CD4-positive, alpha-beta T cell treated with Interleukin-1 beta for 1 hour (primary cell): ENCODE measurements around the gene SH3GL3.

Experiments used
- DNase-seq, 2 donors: peaks; one replicate each; pipeline ENCODE4 v3.0.0-alpha.2; 2020 to 2022

Gene SH3GL3

DNA sequence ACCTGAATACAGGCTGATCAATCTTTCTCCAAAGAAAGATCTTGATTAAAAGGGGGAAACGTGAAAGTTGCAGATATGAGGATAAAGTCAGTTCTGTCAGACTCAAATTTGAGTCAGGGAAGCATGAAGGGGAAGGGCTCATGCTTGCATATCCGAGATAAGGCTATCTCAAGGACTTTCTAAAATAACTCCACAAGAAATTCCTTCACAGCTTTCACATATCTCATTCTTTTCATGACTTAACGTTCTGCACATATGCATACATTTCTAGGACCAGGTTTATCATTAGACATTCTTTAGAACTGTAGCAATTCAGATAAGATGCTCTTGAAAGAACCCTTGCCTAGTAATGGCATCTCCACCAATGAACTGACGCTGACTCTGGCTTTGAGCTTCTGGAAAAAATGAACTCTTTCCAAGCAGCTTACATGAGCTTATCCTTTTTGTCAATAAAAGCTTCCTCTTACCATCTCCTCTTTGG, 15.9 kb downstream of the SH3GL3 start:
- no peak for DNase-seq

DNA sequence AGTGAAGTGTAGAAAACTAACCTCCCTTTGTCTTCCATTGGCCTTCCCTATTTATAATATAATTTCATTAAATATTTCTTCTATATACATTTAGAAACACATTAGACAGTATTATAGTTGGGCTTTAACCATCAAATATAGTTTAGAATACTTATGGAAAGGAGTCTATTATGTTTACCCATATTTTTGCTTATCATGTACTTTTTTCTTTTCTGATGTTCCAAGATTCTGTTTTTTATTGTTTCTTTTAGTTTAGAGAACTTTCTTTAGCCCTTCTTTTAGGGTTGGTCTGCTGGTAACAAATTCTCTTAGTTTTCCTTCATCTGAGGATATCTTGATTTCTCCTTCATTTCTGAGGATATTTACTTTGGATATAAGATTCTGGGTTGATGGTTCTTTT, 23.7 kb downstream of the SH3GL3 start:
- DNase-seq, result no peak

DNA sequence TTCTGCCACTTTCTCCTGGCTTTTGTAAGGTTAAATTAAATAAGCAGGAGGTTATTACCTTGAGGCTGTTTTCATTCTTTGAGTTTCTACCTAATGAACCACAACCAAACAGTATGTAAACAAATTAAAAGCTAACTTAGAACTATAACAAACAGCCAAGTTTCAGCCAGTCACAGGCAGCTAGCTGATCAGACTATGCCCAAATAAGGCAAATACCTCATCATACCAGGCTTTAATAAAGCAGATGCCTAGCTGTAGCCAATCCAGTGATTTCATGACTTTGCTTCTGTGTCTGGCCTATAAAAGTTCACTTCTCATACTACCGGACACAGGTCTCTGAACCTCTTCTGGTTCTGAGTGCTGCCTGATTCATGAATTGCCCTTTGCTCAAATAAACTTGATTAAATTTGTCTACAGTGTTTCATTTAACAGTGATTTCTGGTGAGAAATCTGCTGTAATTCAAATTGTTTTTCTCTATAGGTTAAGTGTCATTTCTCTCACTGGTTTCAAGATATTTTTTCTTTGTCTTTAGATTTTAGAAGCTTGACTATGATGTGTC, 24.2 kb downstream of the SH3GL3 start:
- DNase-seq, result no peak

DNA sequence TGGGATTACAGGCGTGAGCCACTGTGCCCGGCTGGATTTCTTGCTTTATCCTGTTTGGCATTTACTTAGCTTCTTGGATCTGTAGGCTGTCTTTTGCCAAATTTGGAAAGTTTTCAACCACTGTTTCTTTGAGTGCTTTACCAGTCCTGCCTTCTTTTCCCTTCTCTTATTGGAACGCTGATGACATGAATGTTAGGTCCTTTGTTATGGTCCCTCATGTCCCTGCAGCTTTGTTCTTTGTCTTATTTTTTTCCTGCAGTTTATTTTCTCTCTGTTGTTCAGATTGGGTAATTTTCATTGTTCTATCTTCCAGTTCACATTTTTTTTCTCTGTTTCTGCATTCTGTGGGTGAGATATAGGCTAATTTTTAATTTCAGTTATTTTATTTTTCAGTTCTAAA, 25.0 kb downstream of the SH3GL3 start:
- DNase-seq, result no peak

DNA sequence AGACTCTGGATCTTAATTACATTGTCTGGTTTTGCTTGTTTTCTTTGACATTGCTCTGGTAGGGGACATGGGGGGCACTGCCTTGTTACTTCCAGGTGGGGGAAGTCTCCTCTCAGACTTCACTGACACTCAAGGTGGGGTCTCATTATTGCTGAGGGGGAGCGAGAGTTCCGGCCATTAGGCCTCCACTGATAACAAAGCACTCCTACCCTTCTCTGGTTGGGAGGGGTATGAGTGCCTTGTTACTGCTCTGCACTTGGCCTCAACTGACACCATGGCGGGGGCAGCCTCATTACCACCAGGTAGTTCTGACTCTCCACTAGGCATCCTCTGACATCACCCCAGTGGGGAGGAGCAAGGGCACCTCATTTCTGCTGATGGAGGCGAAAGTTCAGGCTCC, 25.7 kb downstream of the SH3GL3 start:
- no peak for DNase-seq

DNA sequence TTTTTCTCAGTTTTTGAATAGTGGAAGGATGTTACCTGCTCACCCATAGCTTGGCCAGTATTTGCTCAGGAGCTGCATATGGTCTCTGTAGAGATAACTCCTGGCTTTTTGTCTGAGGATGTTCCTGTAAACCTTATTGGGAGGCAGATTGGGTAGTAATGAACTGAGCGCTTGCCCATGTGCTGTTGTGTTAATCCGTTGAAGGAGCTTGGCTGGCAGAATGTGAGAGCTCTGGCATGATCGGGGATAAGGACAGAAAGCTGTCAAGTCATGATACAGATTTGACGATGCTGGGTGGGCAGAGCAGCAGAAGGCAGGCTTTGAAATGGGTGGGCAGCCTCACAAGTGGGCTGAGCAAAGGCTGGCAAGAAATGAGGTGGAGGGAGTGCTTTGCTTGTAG, 27.4 kb downstream of the SH3GL3 start:
- DNase-seq, result no peak

DNA sequence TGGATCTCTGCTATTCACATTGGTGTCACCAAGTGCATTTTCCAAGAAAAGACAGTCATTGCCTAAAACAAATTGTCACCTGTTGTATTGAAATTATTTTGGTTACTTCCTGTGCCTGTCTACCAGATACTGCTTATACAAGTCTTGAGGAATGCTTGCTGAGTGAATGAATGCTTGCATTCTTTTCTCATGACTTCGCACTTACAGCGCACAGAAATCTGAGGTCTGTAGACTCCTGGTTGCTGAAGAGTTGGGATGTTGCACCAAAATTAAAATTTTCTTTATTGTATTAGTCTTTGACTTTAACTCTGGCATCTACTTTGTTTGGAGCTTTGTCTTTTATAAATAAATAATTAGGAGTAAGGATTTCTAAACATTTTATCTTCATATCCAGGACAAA, 28.4 kb downstream of the SH3GL3 start:
- no peak for DNase-seq

DNA sequence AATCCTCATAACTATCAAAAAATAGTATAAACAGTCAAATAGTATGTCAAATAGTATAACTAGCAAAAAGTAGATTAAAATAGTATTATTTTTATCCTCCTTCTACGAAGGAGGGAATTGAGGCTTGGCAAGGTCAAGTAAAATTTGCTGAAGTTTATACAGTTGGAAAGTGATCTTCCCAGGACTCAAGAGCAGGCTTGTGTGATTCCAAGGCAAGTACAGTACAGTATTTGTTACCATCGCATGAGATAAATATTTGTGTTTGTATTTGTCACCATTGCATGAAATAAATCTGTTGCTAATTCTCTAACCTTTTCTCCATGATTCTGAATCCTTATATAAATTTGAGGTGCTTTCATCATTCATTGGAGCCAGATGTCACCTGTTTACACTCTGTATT, 28.9 kb downstream of the SH3GL3 start:
- DNase-seq, result no peak

DNA sequence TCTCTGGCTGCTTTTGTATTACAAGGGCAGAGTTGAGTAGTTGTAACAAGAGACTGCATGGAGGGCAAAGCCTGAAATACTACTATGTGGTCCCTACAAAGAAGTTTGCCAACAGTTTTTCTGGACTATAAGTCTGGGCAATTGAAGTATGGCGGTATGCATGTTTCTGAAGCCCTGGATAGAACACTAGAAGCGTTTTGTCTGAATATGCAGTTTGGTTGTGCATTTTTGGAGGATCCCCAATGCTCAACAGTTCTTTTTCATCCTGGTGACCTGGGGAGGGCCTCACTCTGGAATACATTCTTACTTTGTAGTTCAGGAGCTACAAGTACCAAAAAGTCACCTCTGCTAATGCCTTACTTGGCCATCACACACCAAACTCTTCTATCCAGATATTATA, 29.6 kb downstream of the SH3GL3 start:
- DNase-seq, result no peak

DNA sequence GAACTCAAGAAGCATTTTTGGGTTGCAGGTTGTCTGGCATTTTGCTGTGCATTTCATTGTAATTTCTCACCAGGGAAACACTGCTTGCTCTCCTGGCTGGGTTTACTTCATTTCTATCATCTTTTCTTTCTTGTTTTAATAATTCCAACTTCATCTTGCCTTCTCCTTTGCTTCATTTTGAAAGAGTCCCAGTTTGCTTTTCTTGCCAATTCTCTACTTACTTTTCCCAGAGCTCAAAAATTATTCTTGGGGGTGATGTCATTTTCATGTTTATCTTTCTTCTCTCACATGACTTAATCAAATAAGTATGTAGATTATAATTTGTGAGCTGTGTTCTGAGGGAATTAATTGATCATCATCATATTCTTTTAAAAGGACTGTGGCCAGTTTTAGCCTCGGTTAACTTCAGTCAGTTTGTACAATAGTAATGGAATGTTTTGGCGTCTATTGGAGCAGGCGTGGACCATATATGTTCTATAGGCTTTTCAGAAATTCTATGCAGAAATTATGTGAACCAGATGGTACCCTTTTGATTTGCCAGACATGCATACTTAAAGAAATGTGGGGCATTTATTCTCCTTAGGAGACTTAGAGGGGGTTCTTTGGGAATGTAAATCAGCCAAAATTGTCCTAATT, 30.1 kb downstream of the SH3GL3 start:
- DNase-seq, result no peak

DNA sequence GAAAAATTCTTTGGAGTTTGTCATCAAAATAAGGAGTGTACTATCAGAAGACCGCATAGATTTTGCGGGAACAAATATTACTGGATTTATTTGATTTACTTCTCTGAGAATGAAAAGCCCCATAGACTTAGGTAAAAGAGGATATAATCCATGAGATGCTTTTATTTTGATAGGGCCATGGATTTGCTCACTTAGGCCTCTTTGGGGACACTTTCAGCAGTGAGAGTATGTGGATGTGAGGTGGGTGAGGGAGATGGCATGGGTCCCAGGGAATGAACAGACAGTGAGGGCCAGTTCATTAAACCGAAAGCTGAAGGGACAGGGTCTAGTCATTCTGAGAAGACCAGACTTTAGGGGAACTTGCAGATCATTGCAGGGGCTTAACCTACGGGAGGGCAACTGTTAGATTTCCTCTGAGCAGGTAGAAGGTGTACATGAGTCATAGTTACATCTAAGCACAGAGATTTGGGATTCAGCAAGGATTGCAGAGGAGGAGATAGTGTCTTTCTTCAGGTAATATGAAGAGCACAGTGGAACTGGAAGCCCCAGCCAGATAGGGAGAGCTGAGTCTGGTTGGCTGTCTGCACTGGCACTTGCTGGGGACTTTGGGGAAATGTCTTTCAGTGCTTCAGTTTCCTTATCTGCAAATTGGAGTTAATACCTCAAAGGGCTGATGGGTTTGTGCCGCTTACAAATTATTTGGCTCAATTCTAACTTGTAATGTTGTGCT, 30.8 kb downstream of the SH3GL3 start:
- DNase-seq, result no peak

DNA sequence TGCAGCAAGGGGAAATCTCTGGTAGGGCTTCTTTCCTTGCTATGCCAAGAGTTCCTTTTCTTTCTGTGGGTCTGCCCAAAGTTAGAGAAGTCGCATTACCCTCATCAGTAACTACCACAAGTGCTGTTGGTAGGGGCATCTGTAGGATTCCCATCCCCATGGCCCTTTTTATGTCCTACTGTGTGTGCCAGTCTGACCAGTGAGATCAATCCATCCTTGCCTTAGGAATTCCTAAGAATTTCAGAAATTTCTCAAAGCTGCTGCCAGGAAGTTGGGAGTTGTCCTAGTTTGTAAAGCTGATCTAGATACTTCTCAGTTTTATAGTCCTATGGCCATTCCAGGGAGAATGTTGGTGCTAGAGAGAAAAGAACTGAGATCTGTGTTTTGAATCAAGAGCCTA, 36.5 kb downstream of the SH3GL3 start:
- DNase-seq, result no peak

DNA sequence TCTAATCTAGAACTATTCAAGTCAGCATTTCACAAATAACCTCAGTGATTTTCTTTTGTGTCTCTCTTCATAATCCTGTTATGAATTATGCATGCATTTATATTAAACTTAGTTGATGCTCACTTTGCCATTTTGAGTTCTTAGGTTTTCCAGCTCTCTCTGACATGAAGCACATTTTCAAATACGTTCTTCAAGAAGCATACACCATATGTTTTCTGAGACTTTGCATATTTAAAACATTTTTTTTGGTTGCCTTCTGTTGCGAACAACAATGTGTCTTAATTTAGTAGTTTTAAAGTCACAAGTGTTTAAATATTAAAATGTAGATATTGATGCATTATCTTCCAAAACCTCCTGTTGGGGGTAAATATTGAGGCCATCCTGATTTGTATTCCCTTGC, 37.5 kb downstream of the SH3GL3 start:
- no peak for DNase-seq

DNA sequence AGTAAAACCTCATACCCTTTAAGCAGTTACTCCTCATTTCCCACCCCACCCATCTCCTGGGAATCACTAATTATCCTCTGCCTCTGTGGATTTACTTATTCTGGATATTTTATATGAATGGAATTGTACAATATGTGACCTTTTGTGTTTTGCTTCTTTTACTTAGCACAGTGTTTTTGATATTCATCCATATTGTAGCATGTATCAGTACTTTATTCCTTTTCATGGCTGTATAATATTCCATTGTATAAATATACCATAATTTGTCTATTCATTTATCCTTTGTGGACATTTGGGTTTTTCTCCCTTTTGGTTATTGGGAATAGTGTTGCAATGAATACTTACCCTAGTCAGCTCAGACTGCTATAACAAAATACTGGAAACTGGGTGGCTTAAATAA, 39.2 kb downstream of the SH3GL3 start:
- DNase-seq, result no peak

DNA sequence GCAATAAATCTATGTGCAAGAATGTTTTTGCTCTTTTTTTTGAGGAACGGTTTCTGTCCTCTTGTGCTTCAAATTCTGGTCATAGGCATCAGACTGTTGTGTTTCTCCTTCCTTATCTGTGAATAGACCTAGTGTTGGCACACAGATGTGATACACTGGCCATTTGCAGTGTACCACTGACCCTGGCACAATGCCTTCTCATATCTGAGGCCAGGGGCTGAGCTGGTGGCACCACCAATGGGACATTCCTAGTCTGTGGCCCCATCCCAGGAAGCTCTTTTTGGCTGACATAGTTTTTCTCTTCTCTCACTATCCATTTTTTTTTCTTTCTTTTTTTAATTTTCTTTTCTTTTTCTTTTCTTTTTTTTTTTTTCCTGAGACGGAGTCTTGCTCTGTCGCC, 40.4 kb downstream of the SH3GL3 start:
- DNase-seq, result no peak

DNA sequence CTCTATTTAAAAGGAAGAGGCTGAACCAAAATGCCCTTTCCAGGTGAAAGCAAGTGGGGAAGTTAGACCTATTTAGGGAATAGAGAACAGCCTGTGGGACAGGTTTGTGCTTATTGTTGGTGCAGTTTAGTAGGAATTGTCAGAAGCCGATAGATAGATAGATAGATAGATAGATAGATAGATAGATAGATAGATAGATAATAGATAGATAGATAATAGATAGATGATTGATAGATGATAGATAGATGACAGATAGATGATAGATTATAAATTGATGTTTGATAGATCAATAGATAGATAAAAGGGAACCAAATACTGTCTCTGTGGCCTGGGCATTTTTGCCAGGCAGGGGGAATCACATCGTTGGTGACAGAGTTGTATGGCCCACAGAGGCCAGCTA, 42.5 kb downstream of the SH3GL3 start:
- DNase-seq, result no peak

DNA sequence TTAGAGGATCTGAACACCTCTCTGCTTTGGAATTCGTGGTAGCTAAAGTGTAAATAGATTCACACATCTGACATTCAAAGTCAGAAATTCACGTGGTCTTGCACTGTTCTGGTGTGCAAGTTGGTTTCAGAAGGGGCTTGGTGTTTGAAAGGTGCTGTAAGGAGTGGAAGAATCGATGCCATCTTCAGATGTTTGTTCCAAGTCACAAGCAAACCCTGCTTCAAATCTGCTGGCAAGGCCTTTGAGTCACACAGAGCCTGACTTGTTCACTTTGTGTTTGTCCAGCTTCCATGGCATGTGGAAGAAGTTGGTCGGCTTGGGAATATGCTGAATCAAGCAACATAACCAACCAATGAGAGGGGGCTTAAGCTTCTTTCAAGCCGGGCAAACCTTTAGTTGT, 44.3 kb downstream of the SH3GL3 start:
- DNase-seq, result no peak

DNA sequence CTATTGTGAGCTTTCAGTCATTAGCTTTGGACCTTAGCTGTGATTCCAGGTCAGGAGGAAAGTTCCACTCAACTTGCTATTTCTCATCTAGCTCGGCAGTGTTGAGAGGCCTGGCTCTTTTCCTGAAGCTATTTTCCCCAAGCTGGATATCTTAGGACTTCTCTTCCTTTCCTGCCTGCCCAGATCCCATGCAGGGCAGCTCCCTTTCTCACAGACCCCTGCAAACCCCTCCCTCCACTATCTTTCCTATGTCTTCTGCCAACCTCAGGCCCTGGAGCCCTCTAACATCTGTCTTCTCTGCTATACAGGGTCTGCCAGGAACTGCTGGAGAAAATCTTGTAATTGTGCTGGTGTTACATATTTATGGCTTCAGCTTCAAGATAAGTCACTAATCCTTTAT, 49.6 kb downstream of the SH3GL3 start:
- DNase-seq, result no peak

DNA sequence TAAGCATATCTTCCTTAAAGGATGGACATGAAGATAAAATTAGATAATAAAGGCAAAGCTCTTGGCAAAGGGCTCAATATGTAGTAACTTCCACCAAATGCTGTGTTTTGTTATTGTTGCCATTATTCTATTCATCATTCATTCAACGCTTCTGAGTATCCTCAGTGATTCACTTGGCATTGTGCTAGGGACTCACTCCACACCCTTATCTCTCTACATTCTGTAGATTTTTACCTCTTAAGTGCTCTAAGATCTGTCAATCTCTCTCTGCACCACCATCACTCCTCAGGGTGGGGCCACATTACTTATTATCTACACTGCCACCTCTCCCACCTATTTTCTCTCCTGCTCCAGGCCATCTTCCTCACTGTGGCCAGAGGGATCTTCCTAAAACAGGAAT, 51.2 kb downstream of the SH3GL3 start:
- DNase-seq, result no peak

DNA sequence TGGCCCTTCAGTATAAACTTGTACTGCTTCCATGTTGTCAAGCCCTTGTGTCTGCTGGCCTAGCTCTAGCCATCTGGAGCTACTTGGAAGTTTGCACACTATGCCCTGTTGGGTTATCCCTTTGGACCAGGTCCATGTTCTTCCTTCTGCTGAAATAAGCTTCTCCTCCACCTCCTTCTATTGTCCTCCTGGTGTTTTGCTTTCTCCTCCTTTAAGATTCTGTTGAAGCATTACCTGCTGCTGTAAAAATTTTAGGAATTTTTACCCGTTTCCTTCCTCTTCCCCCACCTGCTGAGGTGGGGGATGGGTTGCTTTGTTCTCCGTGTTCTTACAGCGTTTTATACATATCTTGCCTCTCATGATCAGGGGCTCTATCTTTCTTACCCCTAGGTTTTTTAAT, 51.7 kb downstream of the SH3GL3 start:
- DNase-seq, result no peak

DNA sequence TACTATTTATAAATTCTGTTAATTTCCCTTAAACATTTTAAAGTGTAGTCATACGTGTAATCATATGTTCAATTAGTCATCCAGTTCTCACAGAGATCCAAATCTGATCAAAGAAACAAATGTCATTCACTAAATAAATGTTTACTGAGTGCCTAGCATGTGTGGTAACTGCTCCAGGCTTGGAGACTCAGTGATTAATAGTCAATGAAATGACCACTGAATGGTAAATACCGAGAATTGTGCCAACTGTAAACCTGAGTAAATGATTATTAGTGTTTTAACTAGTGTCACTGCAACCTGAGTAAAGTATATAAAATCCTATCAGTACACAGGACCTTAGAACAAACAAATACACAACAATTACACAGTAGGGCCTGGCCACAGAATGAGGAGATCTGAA, 52.3 kb downstream of the SH3GL3 start:
- no peak for DNase-seq

DNA sequence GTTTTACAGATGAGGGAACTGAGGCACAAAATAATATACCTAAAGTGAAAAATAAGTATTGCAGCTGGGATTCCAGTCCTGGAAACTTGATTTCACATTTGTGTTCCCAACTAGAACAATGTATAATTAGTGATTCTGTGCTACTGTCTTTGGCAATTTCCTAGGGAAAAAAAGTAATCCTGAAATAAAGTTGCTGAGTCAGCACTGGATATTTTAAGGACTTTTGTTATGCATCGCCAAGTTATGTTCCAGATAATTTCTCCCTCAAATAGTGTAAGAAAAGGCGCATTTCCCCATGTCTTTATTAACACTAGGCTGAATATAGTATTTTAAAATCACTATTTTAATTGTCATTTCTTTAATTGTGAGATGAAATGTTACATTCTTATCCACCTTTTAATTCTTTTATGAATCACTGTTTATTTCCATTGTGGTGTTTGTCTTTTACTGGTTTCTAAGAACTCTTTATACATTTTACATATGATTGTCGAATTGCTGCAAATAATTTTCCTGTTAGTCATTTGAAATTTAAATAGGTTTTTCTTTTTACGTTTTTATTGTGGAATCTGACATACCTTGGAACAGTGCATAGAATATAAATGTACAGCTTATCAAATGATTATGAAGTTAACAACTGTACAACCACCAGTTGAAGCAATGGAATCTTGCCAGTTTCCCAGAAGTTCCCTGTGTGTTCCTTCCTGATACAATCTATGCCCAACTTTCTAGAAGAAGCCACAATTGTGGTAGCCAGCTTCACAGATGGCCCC, 56.6 kb downstream of the SH3GL3 start:
- DNase-seq, result no peak

DNA sequence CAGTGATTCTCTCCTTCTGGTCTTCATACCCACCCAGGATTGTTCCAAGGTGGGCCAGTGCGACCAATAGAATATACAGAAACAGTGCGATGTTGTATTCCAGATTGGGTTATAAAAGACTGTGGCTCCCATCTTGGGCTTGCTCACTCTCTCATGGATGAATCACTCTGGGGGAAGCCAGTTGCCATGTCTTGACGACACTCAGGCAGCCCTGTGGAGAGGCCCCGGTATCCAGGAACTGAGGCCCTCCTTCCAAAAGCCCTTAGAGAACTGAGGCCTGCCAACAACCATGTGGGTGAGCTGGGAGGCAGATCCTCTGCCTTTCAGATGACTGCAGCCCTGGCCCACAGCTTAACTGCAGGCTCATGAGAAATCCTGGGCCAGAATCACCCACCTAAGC, 57.2 kb downstream of the SH3GL3 start:
- no peak for DNase-seq

DNA sequence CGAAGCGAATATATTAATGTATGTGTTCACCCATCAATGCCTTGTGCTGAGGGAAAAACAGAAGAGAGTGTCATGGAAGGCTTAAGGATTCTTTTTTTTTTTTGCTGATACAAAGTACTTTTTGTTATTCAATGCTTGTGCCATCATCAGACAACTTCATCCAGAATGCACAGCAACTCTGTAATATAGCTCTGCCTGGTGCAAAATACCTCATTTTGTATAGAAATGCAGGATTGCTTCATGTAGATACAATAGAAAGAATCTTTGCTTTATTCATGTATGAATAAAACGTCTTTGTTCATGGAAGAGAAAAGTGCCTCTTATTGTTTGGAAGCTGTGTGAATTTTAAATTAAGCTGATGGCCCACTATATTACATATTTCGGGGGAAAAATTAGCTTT, 62.9 kb downstream of the SH3GL3 start:
- no peak for DNase-seq
